ENCODE measurements around the gene ANKRD45.
"Not testable (repeated sequence)": the region's sequence is repeated elsewhere in the genome, so short reads cannot be mapped to it uniquely, and the experiment has no call there.

The ANKRD45 gene

GRCh38 chr1:173638043-173639021 lies 31.3 kb downstream of the ANKRD45 start:
- no peak for TF ChIP-seq SPI1 (IDR thresholded peaks at IDR 0.05; ENCODE audit: borderline replicate concordance, low read depth)
- TF ChIP-seq GABPA (IDR thresholded peaks at IDR 0.05; ENCODE audit: low read depth): no peak
- TF ChIP-seq POLR2AphosphoS5 (IDR thresholded peaks at IDR 0.05; ENCODE audit: low read depth): no peak
- TF ChIP-seq REST (IDR thresholded peaks at IDR 0.05; ENCODE audit: insufficient replicate concordance, low read depth): no peak
- TF ChIP-seq CTCF (IDR thresholded peaks at IDR 0.05; ENCODE audit: insufficient read depth, low read length): no peak
- no peak overlapping the region for H3K27ac ChIP-seq (replicated peaks)
- H3K27me3 ChIP-seq (ENCODE audit: insufficient read depth, poor library complexity, severe bottlenecking): no peaks in the 10 kb centered on the region
- H3K4me3 ChIP-seq (replicated peaks; ENCODE audit: insufficient read depth, low read length): no peak overlapping the region
- no peak for DNase-seq (ENCODE audit: low read depth in 1 of 2, low spot score in 1 of 2)

- H3K4me3 ChIP-seq (replicated peaks; ENCODE audit: insufficient read depth, low read length); H3K27ac ChIP-seq (replicated peaks); H3K27me3 ChIP-seq (ENCODE audit: insufficient read depth, poor library complexity, severe bottlenecking); DNase-seq (ENCODE audit: low read depth in 1 of 2, low spot score in 1 of 2): not testable (repeated sequence)
These were observed 32.2 kb downstream of the ANKRD45 start for GRCh38 chr1:173637236-173638042.

GRCh38 chr1:173635116-173635515 lies 34.5 kb downstream of the ANKRD45 start, which contains the start of gene TEX50:
Gene TEX50, plus strand, starts transcription at chr1:173635338. Its CDS starts 184 bp downstream, at chr1:173635522.
- TF ChIP-seq CTCF (IDR thresholded peaks at IDR 0.05; ENCODE audit: insufficient read depth, low read length) (no peak), GABPA (IDR thresholded peaks at IDR 0.05; ENCODE audit: low read depth) (no peak), REST (IDR thresholded peaks at IDR 0.05; ENCODE audit: insufficient replicate concordance, low read depth) (no peak), POLR2AphosphoS5 (IDR thresholded peaks at IDR 0.05; ENCODE audit: low read depth) (no peak)
- Histone ChIP-seq H3K4me3 (replicated peaks; ENCODE audit: insufficient read depth, low read length) (no peak within 1 kb of the TSS), H3K27ac (replicated peaks) (no peak within 1 kb of the TSS), H3K27me3 (ENCODE audit: insufficient read depth, poor library complexity, severe bottlenecking) (no peaks in the 10 kb centered on the region)
- DNase-seq (ENCODE audit: low read depth in 1 of 2, low spot score in 1 of 2): no peak

GRCh38 chr1:173628888-173629287 lies 40.8 kb downstream of the ANKRD45 start:
- DNase-seq (ENCODE audit: low read depth in 1 of 2, low spot score in 1 of 2): no peak
- TF ChIP-seq POLR2AphosphoS5 (IDR thresholded peaks at IDR 0.05; ENCODE audit: low read depth) (no peak), GABPA (IDR thresholded peaks at IDR 0.05; ENCODE audit: low read depth) (no peak), SPI1 (IDR thresholded peaks at IDR 0.05; ENCODE audit: borderline replicate concordance, low read depth) (no peak), REST (IDR thresholded peaks at IDR 0.05; ENCODE audit: insufficient replicate concordance, low read depth) (no peak)
- Histone ChIP-seq H3K4me3 (replicated peaks; ENCODE audit: insufficient read depth, low read length) (no peak overlapping the region), H3K27ac (replicated peaks) (no peak overlapping the region), H3K27me3 (ENCODE audit: insufficient read depth, poor library complexity, severe bottlenecking) (no peaks in the 10 kb centered on the region)

All from HL-60 (cell line).